H9 (cell line): ENCODE measurements around the gene BAAT. TPM values are rescaled to one million over a fixed set of nuclear protein-coding genes. Genes with fewer than 3 reads are reported as not detected.

Source experiments
- DNase-seq: peaks from one replicate; pipeline ENCODE4 v3.0.0-alpha.2; 2017
- H2AFZ ChIP-seq: one replicate; pipeline ENCODE4 v1.6.1; 2013; ENCODE audit warnings: mild to moderate bottlenecking, low read length, control low read depth, moderate library complexity
- H2AK5ac ChIP-seq: 2 replicates; pipeline ENCODE4 v1.6.1; 2013; ENCODE audit warnings: low read length, control low read depth, mixed read lengths; ENCODE audit not compliant: insufficient read length
- H2BK120ac ChIP-seq: one replicate; pipeline ENCODE4 v1.6.1; 2013; ENCODE audit warnings: low read depth, mild to moderate bottlenecking, low read length, control low read depth, inconsistent platforms; ENCODE audit not compliant: poor library complexity, severe bottlenecking
- H2BK12ac ChIP-seq: 2 replicates; pipeline ENCODE4 v1.6.1; 2013; ENCODE audit warnings: low read length, control low read depth, mixed read lengths, low read depth; ENCODE audit not compliant: insufficient read length
- H2BK15ac ChIP-seq: 2 replicates; pipeline ENCODE4 v1.6.1; 2013; ENCODE audit warnings: low read depth, low read length, control low read depth
- H2BK20ac ChIP-seq: one replicate; pipeline ENCODE4 v1.6.1; 2013; ENCODE audit warnings: low read depth, mild to moderate bottlenecking, low read length, control low read depth, inconsistent platforms; ENCODE audit not compliant: poor library complexity, severe bottlenecking
- H2BK5ac ChIP-seq: 2 replicates; pipeline ENCODE4 v1.6.1; 2013; ENCODE audit warnings: low read length, control low read depth, mixed read lengths; ENCODE audit not compliant: insufficient read length
- H3K14ac ChIP-seq: 2 replicates; pipeline ENCODE4 v1.6.1; 2013; ENCODE audit warnings: low read length, control low read depth; ENCODE audit not compliant: insufficient read depth
- H3K18ac ChIP-seq: 2 replicates; pipeline ENCODE4 v1.6.1; 2013; ENCODE audit warnings: low read depth, mild to moderate bottlenecking, mixed read lengths, low read length, control low read depth; ENCODE audit not compliant: insufficient read length
- H3K23ac ChIP-seq: 2 replicates; pipeline ENCODE4 v1.6.1; 2013; ENCODE audit warnings: low read length, control low read depth, mixed read lengths, low read depth; ENCODE audit not compliant: insufficient read length
- H3K23me2 ChIP-seq: 2 replicates; pipeline ENCODE4 v1.6.1; 2013; ENCODE audit warnings: low read depth, mild to moderate bottlenecking, mixed read lengths, low read length, control low read depth; ENCODE audit not compliant: insufficient read length, poor library complexity, severe bottlenecking
- H3K27ac ChIP-seq: 2 replicates; pipeline ENCODE4 v1.5.1; 2013; ENCODE audit warnings: low read length, control low read depth, mixed read lengths, low read depth; ENCODE audit not compliant: insufficient read length
- H3K27me3 ChIP-seq: 2 replicates; pipeline ENCODE4 v1.6.1; 2013; ENCODE audit warnings: low read length, control low read depth, inconsistent platforms; ENCODE audit not compliant: insufficient read depth
- H3K4ac ChIP-seq: 2 replicates; pipeline ENCODE4 v1.6.1; 2013; ENCODE audit warnings: low read depth, mild to moderate bottlenecking, control low read depth, inconsistent platforms, low read length, moderate library complexity
- H3K4me1 ChIP-seq: 2 replicates; pipeline ENCODE4 v1.6.1; 2013; ENCODE audit warnings: low read length, control low read depth, inconsistent platforms; ENCODE audit not compliant: insufficient read depth
- H3K4me2 ChIP-seq: 2 replicates; pipeline ENCODE4 v1.6.1; 2013; ENCODE audit warnings: low read length, control low read depth, mixed read lengths; ENCODE audit not compliant: insufficient read length, insufficient read depth
- H3K56ac ChIP-seq: 2 replicates; pipeline ENCODE4 v1.6.1; 2013; ENCODE audit warnings: low read depth, mild to moderate bottlenecking, mixed read lengths, low read length, control low read depth; ENCODE audit not compliant: insufficient read length
- H3K79me1 ChIP-seq: 2 replicates; pipeline ENCODE4 v1.6.1; 2013; ENCODE audit warnings: low read depth, mild to moderate bottlenecking, moderate library complexity, low read length, control low read depth, inconsistent platforms; ENCODE audit not compliant: insufficient read depth, poor library complexity, severe bottlenecking
- H3K79me2 ChIP-seq: 2 replicates; pipeline ENCODE4 v1.6.1; 2013; ENCODE audit warnings: low read length, control low read depth, inconsistent platforms; ENCODE audit not compliant: insufficient read depth
- H3K9ac ChIP-seq: 2 replicates; pipeline ENCODE4 v1.6.1; 2013; ENCODE audit warnings: low read length, control low read depth, mixed read lengths; ENCODE audit not compliant: insufficient read length; ENCODE audit errors: extremely low read depth
- H3K9me3 ChIP-seq: one replicate; pipeline ENCODE4 v1.6.1; 2013; ENCODE audit warnings: low read depth, low read length, inconsistent platforms; ENCODE audit not compliant: control insufficient read depth
- H3T11ph ChIP-seq: one replicate; pipeline ENCODE4 v1.6.1; 2013; ENCODE audit warnings: mild to moderate bottlenecking, low read length, control low read depth, inconsistent platforms
- H4K20me1 ChIP-seq: one replicate; pipeline ENCODE4 v1.6.1; 2013; ENCODE audit not compliant: control insufficient read depth, insufficient read length, insufficient read depth
- H4K5ac ChIP-seq: 2 replicates; pipeline ENCODE4 v1.6.1; 2013; ENCODE audit warnings: low read depth, mild to moderate bottlenecking, mixed read lengths, low read length, control low read depth; ENCODE audit not compliant: insufficient read length
- H4K8ac ChIP-seq: replicated peaks from 2 replicates; pipeline ENCODE4 v1.6.1; 2013; ENCODE audit warnings: low read length, control low read depth, mixed read lengths, low read depth; ENCODE audit not compliant: insufficient read length
- H4K91ac ChIP-seq: 2 replicates; pipeline ENCODE4 v1.6.1; 2013; ENCODE audit warnings: low read depth, mild to moderate bottlenecking, moderate library complexity, mixed read lengths, low read length, control low read depth; ENCODE audit not compliant: insufficient read length
- H3K27ac Mint-ChIP-seq, 3 experiments: 2 replicates in 2 of 3; 3 replicates in 1 of 3; pipeline ENCODE4 v1.8.0; 2020 to 2021; ENCODE audit warnings: mixed read lengths in 3 of 3, mild to moderate bottlenecking in 1 of 3, moderate library complexity in 1 of 3
- H3K27me3 Mint-ChIP-seq: 2 replicates; pipeline ENCODE4 v1.8.0; 2021; ENCODE audit warnings: low read depth, mild to moderate bottlenecking, moderate library complexity, mixed read lengths
- H3K36me3 Mint-ChIP-seq, 3 experiments: 2 replicates in 2 of 3; 3 replicates in 1 of 3; pipeline ENCODE4 v1.8.0; 2020 to 2021; ENCODE audit warnings: low read depth in 3 of 3, mixed read lengths in 3 of 3; ENCODE audit not compliant: insufficient read depth in 1 of 3
- H3K4me1 Mint-ChIP-seq, 2 experiments: 2 replicates each; pipeline ENCODE4 v1.8.0; 2020; ENCODE audit warnings: mixed read lengths in 2 of 2
- H3K4me3 Mint-ChIP-seq, 2 experiments: 2 replicates in 1 of 2; 3 replicates in 1 of 2; pipeline ENCODE4 v1.8.0; 2020 to 2021; ENCODE audit warnings: mild to moderate bottlenecking in 2 of 2, mixed read lengths in 2 of 2, moderate library complexity in 1 of 2
- H3K9me3 Mint-ChIP-seq, 2 experiments: 2 replicates in 1 of 2; 3 replicates in 1 of 2; pipeline ENCODE4 v1.8.0; 2020; ENCODE audit warnings: mild to moderate bottlenecking in 2 of 2, mixed read lengths in 2 of 2, moderate library complexity in 1 of 2
- WGBS: extraction: QIAGEN DNeasy Blood & Tissue Kit; methylation state at CpG from one replicate; pipeline ENCODE4 v1.1.7; 2013; ENCODE audit warnings: missing lambda C conversion rate, low lambda C conversion rate, mixed read lengths; ENCODE audit not compliant: insufficient read length; ENCODE audit errors: extremely low coverage; 5-methylcytosine and 5-hydroxymethylcytosine counted together
- total RNA-seq: library from RNA; stranded (reverse); gene quantifications from 2 replicates; pipeline ENCODE4 v1.2.1, GENCODE V29; 2021
- TF ChIP-seq, protein P1 (sequence below): fragments of 200-600 bp; sonication (generic); conservative IDR thresholded peaks from 3 replicates; pipeline ENCODE4 v1.8.0; 2021; ENCODE audit warnings: antibody characterized with exemption, mild to moderate bottlenecking

Gene BAAT
- total RNA-seq, 1 experiment from 2014 or later: 0.09 TPM

DNA sequence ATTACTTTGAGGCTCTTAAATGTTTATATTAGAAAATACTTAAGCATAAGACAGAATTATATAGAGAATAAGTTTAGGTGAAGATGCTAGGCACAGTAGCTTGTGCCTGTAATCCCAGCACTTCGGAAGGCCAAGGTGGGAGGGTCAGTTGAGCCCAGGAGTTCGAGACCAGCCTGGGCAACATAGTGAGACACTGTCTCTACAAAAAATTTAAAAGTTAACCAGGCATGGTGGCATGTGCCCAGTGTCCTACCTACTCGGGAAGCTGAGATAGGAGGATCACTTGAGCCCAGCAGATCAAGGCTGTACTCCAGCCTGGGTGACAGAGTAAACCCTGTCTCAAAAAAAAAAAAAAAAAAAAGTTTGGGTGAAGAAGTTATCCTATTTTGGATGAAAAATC is 61.7 kb downstream of the BAAT start:
- Histone ChIP-seq H3K56ac (no peak overlapping the region), H4K91ac (no peak overlapping the region), H2AK5ac (no peak overlapping the region), H4K20me1 (no peaks in the 10 kb centered on the region), H3K9me3 (no peaks in the 10 kb centered on the region), H3K4me2 (no peak overlapping the region), H4K5ac (no peak overlapping the region), H3K23me2 (no peaks in the 10 kb centered on the region), H2BK120ac (no peak overlapping the region), H4K8ac (no peak overlapping the region), H3K18ac (no peak overlapping the region), H3K4me1 (no peaks in the 10 kb centered on the region), H3K79me1 (no peaks in the 10 kb centered on the region), H3K27me3 (no peaks in the 10 kb centered on the region), H3K23ac (no peak overlapping the region), H3K27ac (no peak overlapping the region), H2BK20ac (no peak overlapping the region), H3K9ac (no peak overlapping the region), H2BK5ac (no peak overlapping the region), H3K79me2 (no peaks in the 10 kb centered on the region), H2BK15ac (no peak overlapping the region), H3K14ac (no peak overlapping the region), H3K4ac (no peak overlapping the region), H2AFZ (no peak overlapping the region), H2BK12ac (no peak overlapping the region), H3T11ph (no peak overlapping the region)
- Mint-ChIP-seq H3K27ac (no peak overlapping the region), H3K9me3 (peaks cover 6 to 10% of the 10 kb centered on the region in 2 experiments), H3K4me1 (peaks cover 20 to 25% of the 10 kb centered on the region in 2 experiments), H3K4me3 (no peak overlapping the region), H3K27me3 (no peaks in the 10 kb centered on the region), H3K36me3 (peaks cover 4 to 7% (median 6%) of the 10 kb centered on the region in 3 experiments; a peak in 6 of 7 replicates)
- TF ChIP-seq, protein P1, sequence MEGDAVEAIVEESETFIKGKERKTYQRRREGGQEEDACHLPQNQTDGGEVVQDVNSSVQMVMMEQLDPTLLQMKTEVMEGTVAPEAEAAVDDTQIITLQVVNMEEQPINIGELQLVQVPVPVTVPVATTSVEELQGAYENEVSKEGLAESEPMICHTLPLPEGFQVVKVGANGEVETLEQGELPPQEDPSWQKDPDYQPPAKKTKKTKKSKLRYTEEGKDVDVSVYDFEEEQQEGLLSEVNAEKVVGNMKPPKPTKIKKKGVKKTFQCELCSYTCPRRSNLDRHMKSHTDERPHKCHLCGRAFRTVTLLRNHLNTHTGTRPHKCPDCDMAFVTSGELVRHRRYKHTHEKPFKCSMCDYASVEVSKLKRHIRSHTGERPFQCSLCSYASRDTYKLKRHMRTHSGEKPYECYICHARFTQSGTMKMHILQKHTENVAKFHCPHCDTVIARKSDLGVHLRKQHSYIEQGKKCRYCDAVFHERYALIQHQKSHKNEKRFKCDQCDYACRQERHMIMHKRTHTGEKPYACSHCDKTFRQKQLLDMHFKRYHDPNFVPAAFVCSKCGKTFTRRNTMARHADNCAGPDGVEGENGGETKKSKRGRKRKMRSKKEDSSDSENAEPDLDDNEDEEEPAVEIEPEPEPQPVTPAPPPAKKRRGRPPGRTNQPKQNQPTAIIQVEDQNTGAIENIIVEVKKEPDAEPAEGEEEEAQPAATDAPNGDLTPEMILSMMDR: no peak
- no peak for DNase-seq
- WGBS: no CpG with 5 or more reads among the region's 3 CpGs
